GM21528 (cell line): ENCODE results near the gene RPL22L1.
"Not testable (repeated sequence)": the region's sequence is repeated elsewhere in the genome, so short reads cannot be mapped to it uniquely, and the experiment has no call there.

Experiments
- ATAC-seq: cut with Tn5 transposase; IDR thresholded peaks from one replicate; pipeline ENCODE4 v1.9.1; 2021; ENCODE audit warnings: mild to moderate bottlenecking, moderate library complexity; ENCODE audit not compliant: unreplicated experiment, low FRiP score

Gene RPL22L1

GRCh38 chr3:170836491-170836890 is 33.5 kb downstream of the RPL22L1 start:
- ATAC-seq, result no peak

- ATAC-seq, result no peak
These were observed 34.7 kb downstream of the RPL22L1 start for GRCh38 chr3:170835336-170835735.

GRCh38 chr3:170830580-170830979 is 39.4 kb downstream of the RPL22L1 start:
- ATAC-seq, result no peak

- no peak for ATAC-seq
These were observed 40.3 kb downstream of the RPL22L1 start for GRCh38 chr3:170829546-170830272.

GRCh38 chr3:170826047-170826446 is 43.9 kb downstream of the RPL22L1 start:
- no peak for ATAC-seq

GRCh38 chr3:170823562-170823961 is 46.4 kb downstream of the RPL22L1 start:
- not testable (repeated sequence) for ATAC-seq

GRCh38 chr3:170818325-170818724 is 51.7 kb downstream of the RPL22L1 start:
- not testable (repeated sequence) for ATAC-seq

- not testable (repeated sequence) for ATAC-seq
These were observed 52.5 kb downstream of the RPL22L1 start for GRCh38 chr3:170817471-170817870.

- no peak for ATAC-seq
These were observed 53.2 kb downstream of the RPL22L1 start for GRCh38 chr3:170816841-170817240.

GRCh38 chr3:170816341-170816740 is 53.7 kb downstream of the RPL22L1 start:
- ATAC-seq, result no peak

- no peak for ATAC-seq
These were observed 54.1 kb downstream of the RPL22L1 start for GRCh38 chr3:170815936-170816335.

- no peak for ATAC-seq
These were observed 54.7 kb downstream of the RPL22L1 start for GRCh38 chr3:170815340-170815739.
